GM18511 (cell line): ENCODE data around the gene ZNF143.
"Not testable (repeated sequence)": the region's sequence is repeated elsewhere in the genome, so short reads cannot be mapped to it uniquely, and the experiment has no call there.

Source experiments
- ATAC-seq: cut with Tn5 transposase; IDR thresholded peaks from one replicate; pipeline ENCODE4 v1.9.1; 2021; ENCODE audit warnings: mild to moderate bottlenecking, moderate library complexity; ENCODE audit not compliant: unreplicated experiment

Gene ZNF143

DNA sequence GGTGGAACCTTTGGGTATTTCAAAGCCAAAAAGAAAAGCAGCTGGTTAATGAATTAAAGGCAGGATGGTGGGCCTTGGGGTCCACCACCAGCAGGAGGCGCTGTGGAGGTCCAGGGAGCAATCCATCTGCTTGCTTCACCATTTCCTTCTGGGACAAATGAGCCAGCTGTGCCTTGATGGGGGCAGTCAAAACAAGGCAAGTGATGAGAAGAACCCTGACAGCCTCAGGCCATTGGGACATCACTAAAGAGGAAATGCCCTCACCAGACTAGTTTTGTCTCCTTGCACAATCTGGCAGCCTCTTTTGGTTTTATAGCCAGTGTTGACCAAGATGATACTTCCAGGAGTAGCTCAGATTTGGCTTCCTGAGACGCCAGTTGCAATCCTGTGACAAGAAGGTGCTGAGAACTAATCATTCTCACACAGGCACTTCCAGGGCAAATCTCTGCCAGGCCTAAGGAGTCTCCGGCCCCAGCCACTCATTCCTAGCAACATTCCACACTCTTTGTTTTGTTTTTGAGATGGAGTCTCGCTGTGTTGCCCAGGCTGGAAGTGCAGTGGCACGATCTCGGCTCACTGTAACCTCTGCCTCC, 74.5 kb downstream of the ZNF143 start:
- no peak for ATAC-seq

DNA sequence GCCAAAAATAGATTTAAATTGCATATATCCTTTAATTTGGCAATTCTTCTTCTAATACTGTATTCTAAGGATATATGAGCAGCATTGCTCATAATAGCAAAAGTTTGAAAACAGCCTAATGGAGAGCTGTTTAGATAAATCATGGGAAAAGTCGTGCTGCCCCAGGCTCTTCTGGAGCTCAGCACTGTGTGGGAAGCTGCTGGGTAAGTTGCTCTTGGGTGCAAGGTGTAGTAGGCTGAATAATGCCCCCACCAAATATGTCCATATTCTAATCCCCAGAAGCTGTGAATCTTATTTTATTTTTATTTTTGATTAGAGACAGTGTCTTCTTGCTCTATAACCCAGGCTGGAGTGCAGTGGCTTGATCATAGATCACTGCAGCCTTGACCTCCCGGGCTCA, 77.7 kb downstream of the ZNF143 start:
- ATAC-seq = no peak

- not testable (repeated sequence) for ATAC-seq
Observed at GRCh38 chr11:9549216-9549615, 88.4 kb downstream of the ZNF143 start.

DNA sequence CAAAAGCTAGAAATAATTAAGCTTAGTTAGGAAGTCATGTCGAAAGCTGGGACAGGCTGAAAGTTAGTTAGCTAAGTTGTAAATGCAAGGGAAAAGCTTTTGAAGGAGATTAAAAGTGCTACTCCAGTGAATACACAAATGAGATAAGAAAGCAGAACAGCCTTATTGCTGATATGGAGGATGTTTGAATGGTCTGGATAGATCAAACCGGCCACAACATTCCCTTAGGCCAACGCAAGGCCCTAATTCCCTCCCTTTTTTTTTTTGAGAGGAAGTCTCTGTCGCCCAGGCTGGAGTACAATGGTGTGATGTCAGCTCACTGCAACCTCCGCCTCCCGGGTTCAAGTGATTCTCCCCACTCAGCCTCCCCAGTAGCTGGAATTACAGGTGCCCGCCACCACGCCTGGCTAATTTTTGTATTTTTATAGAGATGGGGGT, 89.4 kb downstream of the ZNF143 start:
- ATAC-seq = no peak

- no peak for ATAC-seq
Observed at GRCh38 chr11:9561279-9561982, 100.6 kb downstream of the ZNF143 start.

DNA sequence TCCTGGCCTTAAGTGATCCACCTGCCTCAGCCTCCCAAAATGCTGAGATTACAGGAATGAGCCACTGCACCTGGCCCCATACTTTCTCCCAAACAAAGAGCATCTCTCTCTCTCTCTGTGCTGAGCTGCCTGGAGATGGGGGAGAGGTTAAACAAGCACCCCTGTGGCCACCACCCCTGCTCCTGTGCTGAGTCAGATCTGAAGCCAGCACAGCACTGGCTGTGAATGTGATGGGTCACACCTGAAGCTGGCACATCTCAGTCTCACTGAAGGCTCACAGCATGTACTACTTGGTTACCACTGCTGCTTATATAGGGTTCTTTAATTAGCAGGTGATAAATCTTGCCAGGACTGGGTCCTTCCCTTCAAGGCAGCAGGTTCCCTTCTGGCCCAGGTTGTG, 101.9 kb downstream of the ZNF143 start:
- ATAC-seq = no peak

- no peak for ATAC-seq
Observed at GRCh38 chr11:9563196-9563730, 102.5 kb downstream of the ZNF143 start.

DNA sequence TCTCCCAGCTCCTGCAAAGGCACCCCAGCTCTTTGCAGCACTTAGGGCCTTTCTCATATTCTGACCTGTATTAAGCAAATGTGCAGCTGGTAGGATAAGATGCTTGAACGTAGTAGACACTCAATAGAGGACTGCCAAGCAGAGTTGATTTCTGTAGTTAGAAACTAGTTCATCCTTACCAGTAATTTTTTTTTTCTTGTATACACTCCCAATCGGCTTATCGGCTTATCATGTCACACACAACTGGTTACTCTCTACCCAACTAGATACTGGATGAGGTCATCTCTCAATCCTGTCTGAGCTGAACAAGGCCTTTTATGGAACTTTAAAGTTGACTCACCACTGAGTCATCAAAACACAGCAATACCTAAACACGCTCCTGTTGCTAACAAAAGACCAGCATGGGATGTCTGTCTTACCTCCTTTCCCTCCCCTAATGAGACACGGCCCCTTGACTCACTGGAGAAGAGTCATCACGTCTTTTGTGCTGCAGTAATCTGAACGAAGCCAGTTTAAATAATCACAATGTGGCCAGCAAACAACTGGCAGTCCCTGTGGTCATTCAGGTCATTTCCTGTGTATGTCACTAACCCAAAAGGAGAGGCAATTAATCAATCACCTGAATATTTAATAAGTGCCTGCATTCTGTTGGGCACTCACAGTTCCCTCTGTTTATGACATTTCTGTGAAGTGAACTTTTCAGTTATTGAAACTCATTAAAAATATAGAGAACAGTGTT, 105.2 kb downstream of the ZNF143 start:
- peak; percentile 96 for ATAC-seq

GRCh38 chr11:9566561-9567063, 105.8 kb downstream of the ZNF143 start:
- no peak for ATAC-seq

DNA sequence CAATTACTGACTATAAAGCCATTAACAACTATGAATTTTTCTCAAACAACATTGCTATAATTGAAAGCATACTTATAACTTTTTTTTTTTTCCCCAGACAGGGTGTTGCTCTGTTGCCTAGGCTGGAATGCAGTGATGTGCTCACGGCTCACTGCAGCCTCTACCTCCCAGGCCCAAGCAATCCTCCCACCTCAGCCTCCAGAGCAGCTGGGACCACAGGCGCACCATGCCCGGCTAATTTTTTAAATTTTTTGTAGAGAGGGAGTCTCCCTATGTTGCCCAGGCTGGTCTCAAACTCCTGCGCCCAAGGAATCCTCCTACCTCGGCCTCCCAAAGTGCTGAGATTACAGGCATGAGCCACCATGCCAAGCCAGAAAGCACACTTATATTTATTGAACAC, 106.6 kb downstream of the ZNF143 start:
- no peak for ATAC-seq

GRCh38 chr11:9568161-9568853, 107.5 kb downstream of the ZNF143 start:
- ATAC-seq = no peak

DNA sequence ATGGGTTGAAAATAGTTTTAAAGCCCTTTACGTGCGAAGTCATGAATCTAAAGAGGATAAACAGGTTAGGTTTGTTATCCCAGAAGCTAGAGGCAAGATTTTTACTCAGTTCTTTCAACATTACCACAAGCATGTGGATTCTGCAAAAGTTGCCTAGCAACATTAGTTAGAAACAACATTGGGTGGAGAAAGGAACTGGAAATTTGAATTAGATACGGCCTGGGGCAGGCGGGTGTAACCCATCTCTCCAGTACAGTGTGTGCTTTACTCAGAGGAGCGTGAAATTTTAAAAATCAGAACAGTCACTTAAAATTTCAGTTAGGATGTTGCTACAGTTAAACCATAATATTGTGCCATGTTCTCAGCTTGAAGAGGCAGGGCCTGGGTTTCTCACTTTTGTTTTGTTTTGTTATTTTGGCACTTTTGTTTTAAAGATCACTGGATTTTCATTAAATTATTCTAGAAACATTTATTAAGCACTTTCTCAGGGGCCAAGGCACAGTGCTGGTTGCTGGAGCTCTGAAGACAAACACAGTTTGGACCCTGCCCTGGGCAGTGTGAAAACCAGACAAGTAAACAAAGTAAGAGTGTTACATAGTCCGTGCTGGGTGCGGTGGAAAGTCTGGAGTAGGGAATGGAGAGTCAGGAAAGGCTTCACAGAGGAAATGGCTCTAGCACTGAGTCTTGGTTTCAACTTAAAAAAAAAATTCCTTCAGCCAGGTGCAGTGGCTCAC, 108.2 kb downstream of the ZNF143 start:
- no peak for ATAC-seq

DNA sequence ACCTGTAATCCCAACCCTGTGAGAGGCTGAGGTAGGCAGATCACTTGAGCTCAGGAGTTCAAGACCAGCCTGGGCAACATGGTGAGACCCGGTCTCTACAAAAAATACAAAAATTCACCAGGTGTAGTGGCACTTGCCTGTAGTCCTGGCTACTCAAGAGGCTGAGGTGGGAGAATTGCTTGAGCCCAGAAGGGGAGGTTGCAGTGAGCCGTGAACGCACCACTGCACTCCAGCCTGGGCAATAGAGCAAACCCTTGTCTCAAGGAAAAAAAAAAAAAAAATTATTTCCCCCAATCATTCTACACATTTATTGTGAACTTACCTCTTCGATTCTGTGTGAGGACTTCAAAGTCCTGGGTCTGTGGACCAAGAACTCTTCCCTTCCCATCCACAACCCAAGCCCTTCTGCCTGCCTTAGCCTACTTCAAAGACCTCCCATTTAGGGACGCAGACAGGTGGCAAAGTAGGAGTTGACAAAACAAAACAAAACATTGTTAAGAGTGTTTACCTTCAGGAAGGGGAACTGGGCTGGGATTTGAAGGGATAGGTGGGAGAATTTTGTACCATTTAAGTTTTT, 108.9 kb downstream of the ZNF143 start:
- ATAC-seq = no peak

GRCh38 chr11:9570313-9571025, 109.7 kb downstream of the ZNF143 start:
- ATAC-seq = no peak

DNA sequence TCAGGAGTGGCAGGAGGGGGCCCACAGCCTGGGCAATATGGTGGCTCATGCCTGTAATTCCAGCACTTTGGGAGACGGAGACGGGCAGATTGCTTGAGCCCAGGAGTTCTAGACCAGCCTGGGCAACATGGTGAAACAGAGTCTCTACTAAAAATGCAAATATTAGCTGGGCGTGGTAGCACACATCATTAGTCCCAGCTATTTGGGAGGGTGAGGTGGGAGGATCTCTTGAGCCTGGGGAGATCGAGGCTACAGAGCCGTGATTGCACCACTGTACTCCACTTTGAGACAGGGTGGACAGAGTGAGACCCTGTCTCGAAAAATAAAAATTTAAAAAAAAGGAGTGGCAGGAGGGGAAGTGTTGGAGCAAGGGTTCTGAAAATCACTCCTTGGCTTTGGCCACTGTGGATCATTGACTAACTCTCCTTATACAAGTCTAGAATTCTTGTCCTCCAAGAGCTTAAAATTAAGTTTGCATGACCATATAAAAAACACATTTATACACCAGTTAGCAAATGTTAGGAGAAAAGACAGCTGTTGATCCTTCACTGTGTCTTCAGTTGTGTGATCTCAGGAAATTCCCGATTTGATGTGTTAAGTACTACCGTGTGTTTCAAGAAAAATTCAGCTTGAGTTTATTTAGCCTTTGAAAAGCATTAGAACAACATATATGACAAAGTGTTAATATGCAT, 110.4 kb downstream of the ZNF143 start:
- ATAC-seq = no peak

DNA sequence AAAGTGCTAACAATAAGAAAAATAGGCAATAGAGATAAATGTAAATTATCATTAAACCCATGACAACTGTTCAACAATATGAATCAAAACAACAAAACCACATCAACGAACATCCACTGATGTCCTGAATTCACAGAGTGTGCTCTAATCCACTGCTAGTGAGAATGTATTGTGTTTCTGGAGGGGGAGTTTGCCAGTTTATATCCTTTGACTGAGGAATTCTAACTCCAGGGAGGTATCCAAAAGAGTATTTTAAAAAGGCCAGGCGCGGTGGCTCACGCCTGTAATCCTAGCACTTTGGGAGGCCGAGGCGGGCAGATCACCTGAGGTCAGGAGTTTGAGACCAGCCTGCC, 110.9 kb downstream of the ZNF143 start:
- no peak for ATAC-seq

DNA sequence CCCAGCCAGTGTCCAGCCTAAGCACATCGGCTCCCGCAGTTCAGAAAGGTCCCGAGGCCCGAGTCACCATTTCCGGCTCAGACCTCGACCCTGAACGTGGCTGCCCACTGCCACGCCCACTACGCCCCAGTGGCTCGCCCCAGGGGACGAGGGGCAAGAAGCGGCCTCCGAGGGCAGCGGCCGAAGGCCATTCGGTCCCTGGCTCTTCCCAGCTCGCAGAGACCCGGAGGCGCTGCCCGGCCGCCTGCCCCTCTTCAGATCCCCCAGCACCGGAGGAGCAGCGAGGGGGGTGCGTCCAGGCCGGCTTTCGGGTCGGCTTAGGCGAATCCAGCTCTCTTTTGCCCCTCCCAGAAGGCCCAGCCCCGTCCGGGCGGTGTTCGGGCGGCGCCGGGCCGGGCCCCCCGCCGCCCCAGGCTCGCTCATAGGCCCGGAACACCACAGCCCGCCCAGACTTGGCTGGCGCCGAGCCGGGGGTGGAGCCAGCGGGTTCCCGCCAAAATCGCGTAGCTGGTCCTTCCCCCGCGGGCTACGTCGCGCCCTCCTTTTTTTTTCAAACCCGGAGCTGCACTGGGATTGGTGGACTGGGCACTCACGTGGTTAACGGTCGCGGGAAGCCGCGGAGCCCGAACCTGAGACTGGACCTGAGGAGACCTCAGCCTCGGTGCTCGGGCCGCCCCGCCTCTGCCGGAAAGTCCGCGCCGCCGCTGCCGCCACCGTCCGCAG, 112.4 kb downstream of the ZNF143 start, which contains the start of gene WEE1:
Gene WEE1, plus strand, starts transcription at position 619 of the 723 bp plus-strand sequence. CDS start 264 bp downstream, outside the sequence.
- ATAC-seq = peak; percentile 90
